GM19395 (cell line): ENCODE data around the gene NSMF.
"Not testable (repeated sequence)": the region's sequence is repeated elsewhere in the genome, so short reads cannot be mapped to it uniquely, and the experiment has no call there.

Source experiments
- ATAC-seq: cut with Tn5 transposase; IDR thresholded peaks from one replicate; pipeline ENCODE4 v1.9.1; 2021; ENCODE audit warnings: mild to moderate bottlenecking, moderate library complexity; ENCODE audit not compliant: unreplicated experiment

The NSMF gene

GRCh38 chr9:137459601-137460362 lies 648 bp upstream of the NSMF start:
- ATAC-seq: no peak

GRCh38 chr9:137458194-137459151 lies 661 bp downstream of the NSMF start:
- no peak for ATAC-seq

- ATAC-seq: no peak
Measured at GRCh38 chr9:137457406-137458193, 1.5 kb downstream of the NSMF start.

GRCh38 chr9:137456864-137457405 lies 2.2 kb downstream of the NSMF start:
- no peak for ATAC-seq

- ATAC-seq: no peak
Measured at GRCh38 chr9:137456061-137456863, 2.9 kb downstream of the NSMF start.

- ATAC-seq: no peak
Measured at GRCh38 chr9:137455359-137455991, 3.7 kb downstream of the NSMF start.

GRCh38 chr9:137454597-137455358 lies 4.4 kb downstream of the NSMF start:
- no peak for ATAC-seq

GRCh38 chr9:137454145-137454596 lies 5.0 kb downstream of the NSMF start:
- peak; percentile 47 for ATAC-seq

GRCh38 chr9:137453643-137454081 lies 5.5 kb downstream of the NSMF start:
- peak; percentile 66 for ATAC-seq

- ATAC-seq: no peak
Measured at GRCh38 chr9:137452761-137453642, 6.1 kb downstream of the NSMF start.

- no peak for ATAC-seq
Measured at GRCh38 chr9:137452006-137452760, 7.0 kb downstream of the NSMF start.

GRCh38 chr9:137451264-137452005 lies 7.7 kb downstream of the NSMF start:
- not testable (repeated sequence) for ATAC-seq

- ATAC-seq: not testable (repeated sequence)
Measured at GRCh38 chr9:137450539-137451222, 8.5 kb downstream of the NSMF start.

- no peak for ATAC-seq
Measured at GRCh38 chr9:137449931-137450538, 9.1 kb downstream of the NSMF start.
